ENCODE results near the gene ACTR2. TPM values are rescaled to one million over a fixed set of nuclear protein-coding genes. Genes with fewer than 3 reads are reported as not detected.

The ACTR2 gene
- total RNA-seq, 1 experiment from 2014 or later = 263 TPM

- intact Hi-C loops (cut with micrococcal nuclease) = no loop called here
- no peaks in the 10 kb centered on the region for H3K36me3 Mint-ChIP-seq (ENCODE audit: insufficient read depth, unreplicated experiment)
- ChIA-PET POLR2A (no interaction called here), CTCF (interaction anchor here (0.5 kb wide), 1 partner anchor 343 kb away, joined by 3 read pairs; no protein-coding TSS in a partner anchor)
- no peak overlapping the region for H3K4me3 Mint-ChIP-seq (ENCODE audit: unreplicated experiment)
- H3K27me3 Mint-ChIP-seq (ENCODE audit: insufficient read depth, unreplicated experiment) = no peaks in the 10 kb centered on the region
- H3K9me3 Mint-ChIP-seq (ENCODE audit: unreplicated experiment) = no peaks in the 10 kb centered on the region
- no peak for TF ChIP-seq CTCF (IDR thresholded peaks at IDR 0.05; ENCODE audit: unreplicated experiment)
- peaks cover 12% of the 10 kb centered on the region for H3K4me1 Mint-ChIP-seq (ENCODE audit: insufficient read depth, unreplicated experiment)
- no peak overlapping the region for H3K27ac Mint-ChIP-seq (ENCODE audit: low read depth, unreplicated experiment)
- DNase-seq (ENCODE audit: unreplicated experiment) = no peak
- BruUV-seq (replicated peaks) = no TSS peak
These were observed 70.5 kb downstream of the ACTR2 start for GRCh38 chr2:65298089-65298488.

- POLR2A ChIA-PET = no interaction called here
These were observed 71.6 kb downstream of the ACTR2 start for GRCh38 chr2:65299246-65299645.

GRCh38 chr2:65300134-65300760 lies 72.6 kb downstream of the ACTR2 start:
- Mint-ChIP-seq H3K27me3 (ENCODE audit: insufficient read depth, unreplicated experiment) (no peaks in the 10 kb centered on the region), H3K9me3 (ENCODE audit: unreplicated experiment) (no peaks in the 10 kb centered on the region), H3K27ac (ENCODE audit: low read depth, unreplicated experiment) (peak overlapping the region; percentile 71), H3K4me1 (ENCODE audit: insufficient read depth, unreplicated experiment) (peaks cover 12% of the 10 kb centered on the region), H3K4me3 (ENCODE audit: unreplicated experiment) (no peak overlapping the region), H3K36me3 (ENCODE audit: insufficient read depth, unreplicated experiment) (no peaks in the 10 kb centered on the region)
- CTCF ChIA-PET = interaction anchor here (0.5 kb wide), 1 partner anchor 31 kb away, joined by 3 read pairs; no protein-coding TSS in a partner anchor
- DNase-seq (ENCODE audit: unreplicated experiment) = peak; percentile 60
- POLR2A ChIA-PET = interaction anchor here (0.5 to 0.7 kb wide), 3 partner anchors 50 to 134 kb away, joined by 3 to 4 read pairs (median 3); no protein-coding TSS in a partner anchor
- intact Hi-C loops (cut with micrococcal nuclease) = no loop called here
- no peak for TF ChIP-seq CTCF (IDR thresholded peaks at IDR 0.05; ENCODE audit: unreplicated experiment)
- BruUV-seq (replicated peaks) = no TSS peak

More at GRCh38 chr2:65299246-65299645, 71.6 kb downstream of the ACTR2 start:
- no peak overlapping the region for H3K4me3 Mint-ChIP-seq (ENCODE audit: unreplicated experiment)
- no peak for TF ChIP-seq CTCF (IDR thresholded peaks at IDR 0.05; ENCODE audit: unreplicated experiment)
- peak; percentile 44 for DNase-seq (ENCODE audit: unreplicated experiment)
- no peaks in the 10 kb centered on the region for H3K9me3 Mint-ChIP-seq (ENCODE audit: unreplicated experiment)
- CTCF ChIA-PET = interaction anchor here (0.6 kb wide), 1 partner anchor 13 kb away, joined by 3 read pairs; no protein-coding TSS in a partner anchor
- peaks cover 12% of the 10 kb centered on the region for H3K4me1 Mint-ChIP-seq (ENCODE audit: insufficient read depth, unreplicated experiment)
- no peaks in the 10 kb centered on the region for H3K27me3 Mint-ChIP-seq (ENCODE audit: insufficient read depth, unreplicated experiment)
- no peaks in the 10 kb centered on the region for H3K36me3 Mint-ChIP-seq (ENCODE audit: insufficient read depth, unreplicated experiment)
- intact Hi-C loops (cut with micrococcal nuclease) = no loop called here
- BruUV-seq (replicated peaks) = no TSS peak
- H3K27ac Mint-ChIP-seq (ENCODE audit: low read depth, unreplicated experiment) = no peak overlapping the region

- no peak overlapping the region for H3K4me3 Mint-ChIP-seq (ENCODE audit: unreplicated experiment)
- peak; percentile 46 for DNase-seq (ENCODE audit: unreplicated experiment)
- H3K9me3 Mint-ChIP-seq (ENCODE audit: unreplicated experiment) = no peaks in the 10 kb centered on the region
- ChIA-PET CTCF (interaction anchor here (0.7 kb wide), 1 partner anchor 275 kb away, joined by 6 read pairs; no protein-coding TSS in a partner anchor), POLR2A (interaction anchor here (0.7 to 0.9 kb wide), 2 partner anchors 82 to 133 kb away, joined by 3 read pairs; no protein-coding TSS in a partner anchor)
- H3K27ac Mint-ChIP-seq (ENCODE audit: low read depth, unreplicated experiment) = peak overlapping the region; percentile 71
- H3K27me3 Mint-ChIP-seq (ENCODE audit: insufficient read depth, unreplicated experiment) = no peaks in the 10 kb centered on the region
- peaks cover 12% of the 10 kb centered on the region for H3K4me1 Mint-ChIP-seq (ENCODE audit: insufficient read depth, unreplicated experiment)
- H3K36me3 Mint-ChIP-seq (ENCODE audit: insufficient read depth, unreplicated experiment) = no peaks in the 10 kb centered on the region
- TF ChIP-seq CTCF (IDR thresholded peaks at IDR 0.05; ENCODE audit: unreplicated experiment) = no peak
- no TSS peak for BruUV-seq (replicated peaks)
- intact Hi-C loops (cut with micrococcal nuclease) = no loop called here
These were observed 73.4 kb downstream of the ACTR2 start for GRCh38 chr2:65300761-65301711.
